ENCODE results near the gene KCNJ9.
"Not testable (repeated sequence)": the region's sequence is repeated elsewhere in the genome, so short reads cannot be mapped to it uniquely, and the experiment has no call there.

The KCNJ9 gene

DNA sequence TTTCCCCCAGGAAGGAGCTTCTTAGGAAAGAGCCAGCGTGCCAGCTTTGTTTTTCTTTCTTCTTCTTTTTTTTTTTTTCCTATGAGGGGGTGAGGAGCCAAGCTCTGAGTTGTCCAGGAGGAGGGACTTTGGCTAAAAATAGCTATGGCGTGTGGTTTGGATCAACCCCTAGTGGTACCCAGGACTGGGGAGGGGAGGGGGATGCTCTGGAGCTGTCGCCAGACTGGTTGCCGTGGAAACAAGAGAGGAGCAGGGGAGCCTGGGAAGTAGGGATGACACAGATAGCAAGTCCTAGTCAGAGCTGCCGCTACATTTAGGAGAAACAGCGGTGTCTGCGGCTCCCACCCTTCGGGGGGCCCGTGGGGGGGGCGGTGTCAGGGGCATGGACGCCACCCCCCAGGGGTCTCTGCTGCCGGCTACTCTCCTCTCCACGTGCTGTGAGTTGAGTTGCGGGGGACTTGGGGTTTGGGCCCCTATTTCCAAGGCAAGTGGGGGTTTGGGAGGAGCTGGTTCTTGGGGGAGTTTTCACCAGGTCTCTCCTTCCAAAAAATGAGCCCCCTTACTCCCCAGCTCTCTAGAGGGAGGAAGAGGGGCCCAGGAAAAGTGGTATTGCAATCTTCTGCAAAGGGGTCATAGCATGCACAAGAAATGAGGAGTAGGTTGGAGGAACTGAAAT is at the start of gene KCNJ9:
KCNJ9 (plus strand) TSS at position 278 of the 676 bp plus-strand sequence. CDS start 2,493 bp downstream, outside the sequence.
- peak in 2 of 3 experiments; percentile 45 to 81 for DNase-seq

DNA sequence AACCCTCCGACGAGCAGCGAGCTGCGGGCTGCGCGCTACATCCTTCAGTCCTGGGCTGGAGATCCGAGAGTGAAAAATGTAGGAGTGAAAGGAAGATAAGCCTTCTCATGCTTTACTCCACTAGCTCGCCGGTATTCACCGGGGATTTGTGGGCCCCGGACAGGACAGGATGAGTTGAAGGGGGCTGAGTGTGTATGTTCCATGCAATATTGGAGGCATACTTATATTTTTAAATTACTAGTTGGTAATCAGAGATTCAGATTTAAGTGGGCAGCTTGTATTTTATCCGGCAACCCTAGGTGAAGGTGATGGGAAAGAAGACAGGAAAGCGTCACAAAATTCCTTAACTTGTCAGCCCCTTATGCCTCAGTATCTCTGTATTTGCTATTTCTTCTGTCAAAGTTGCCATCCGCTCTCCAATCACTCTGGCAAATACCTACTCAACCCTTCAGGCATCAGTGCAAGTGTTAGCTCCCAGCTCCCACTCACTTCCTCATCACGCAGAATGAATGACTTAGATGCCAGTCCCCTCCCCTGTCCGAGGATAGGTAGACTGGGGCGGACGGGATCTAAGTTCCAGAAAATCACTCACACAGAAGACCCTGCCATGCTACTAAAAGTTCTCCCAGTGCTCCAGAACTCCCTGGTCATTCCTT is 49.0 kb upstream of the KCNJ9 start:
- peak; percentile 43 to 62 (median 59) for DNase-seq

DNA sequence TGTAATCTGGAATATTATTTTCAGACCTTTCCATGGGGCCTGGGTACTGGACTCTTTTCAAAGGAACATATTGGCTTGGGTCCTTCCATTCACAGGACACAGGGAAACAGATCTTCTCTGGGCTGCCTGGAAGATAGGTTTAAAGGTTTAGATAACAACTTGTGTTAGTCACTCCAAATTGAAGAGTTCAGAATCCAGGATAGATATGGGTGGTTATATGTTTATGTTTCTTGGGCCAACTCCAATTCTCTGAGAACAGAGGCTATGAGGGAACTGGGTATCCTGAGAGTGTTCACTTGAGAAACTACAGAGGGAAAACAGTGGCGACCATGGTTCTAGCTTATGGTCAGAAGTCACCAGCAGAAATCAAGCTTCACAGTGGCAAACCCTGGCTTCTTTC is 40.9 kb upstream of the KCNJ9 start:
- no peak for DNase-seq

DNA sequence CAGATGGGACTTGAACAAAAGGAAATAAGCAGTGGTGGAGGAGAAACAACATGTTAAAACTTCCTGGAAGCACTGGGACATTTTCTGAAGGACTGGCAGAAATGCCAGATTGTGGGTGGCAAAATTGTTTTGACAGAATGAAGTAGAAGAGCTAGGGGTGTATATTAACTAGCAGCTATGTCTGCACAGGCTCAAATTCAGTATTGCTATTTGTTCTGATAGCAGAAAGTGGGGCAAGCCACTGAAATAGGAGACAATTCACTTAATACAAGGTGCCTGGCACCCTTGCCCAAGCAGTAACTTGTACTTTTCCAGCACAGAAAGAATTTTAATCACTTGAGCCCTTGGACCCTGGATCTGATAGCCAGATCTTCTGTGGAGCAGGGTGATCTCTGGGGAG is 37.8 kb upstream of the KCNJ9 start:
- DNase-seq: no peak

DNA sequence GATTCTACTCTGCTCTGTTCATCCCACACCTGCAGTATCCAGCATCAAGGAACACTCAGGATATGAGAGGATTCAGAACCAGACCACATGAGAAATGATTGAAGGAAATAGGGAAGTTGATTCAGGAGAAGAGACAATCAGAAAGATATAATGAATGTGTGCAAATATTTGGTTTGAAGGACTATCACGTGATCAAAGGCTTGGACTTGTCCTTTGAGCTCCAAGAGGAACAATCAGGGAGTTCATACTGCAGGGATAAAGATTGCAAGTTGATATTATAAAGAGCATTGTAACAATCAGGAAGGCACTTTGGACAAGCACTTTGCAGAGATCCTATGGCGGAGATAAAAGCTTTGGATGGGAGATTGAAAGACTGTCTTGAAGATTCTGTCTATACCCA is 35.7 kb upstream of the KCNJ9 start:
- DNase-seq: no peak

DNA sequence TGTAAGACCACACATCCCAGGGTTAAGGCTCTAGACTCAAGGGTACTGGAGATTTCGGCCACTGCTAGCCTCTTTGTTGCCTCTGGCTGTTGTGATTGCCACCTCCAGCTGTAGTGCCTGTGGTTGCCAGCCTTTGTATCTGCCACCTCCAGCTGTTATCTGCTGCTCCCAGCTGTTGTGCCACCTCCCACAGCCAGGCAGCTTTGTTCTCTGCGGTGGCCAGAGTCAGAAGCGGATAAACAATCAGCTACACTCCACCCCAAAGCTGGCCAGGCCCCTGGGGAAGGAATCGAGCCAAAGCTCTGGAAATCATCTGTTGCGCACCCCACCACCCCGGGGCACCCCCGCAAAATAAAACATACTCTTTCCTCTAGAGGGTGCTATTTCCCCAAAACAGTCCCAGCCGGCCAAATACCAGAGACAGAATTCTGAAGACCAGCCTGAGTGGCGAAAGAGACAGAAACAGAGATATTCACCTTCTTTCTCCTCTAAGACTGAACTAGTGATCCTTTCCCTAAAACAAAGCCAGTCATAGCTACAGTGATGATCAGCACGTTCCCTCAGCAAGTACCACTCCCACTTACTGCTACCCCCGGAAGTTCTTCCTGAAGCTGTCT is 34.7 kb upstream of the KCNJ9 start:
- peak; percentile 25 to 75 (median 36) for DNase-seq

DNA sequence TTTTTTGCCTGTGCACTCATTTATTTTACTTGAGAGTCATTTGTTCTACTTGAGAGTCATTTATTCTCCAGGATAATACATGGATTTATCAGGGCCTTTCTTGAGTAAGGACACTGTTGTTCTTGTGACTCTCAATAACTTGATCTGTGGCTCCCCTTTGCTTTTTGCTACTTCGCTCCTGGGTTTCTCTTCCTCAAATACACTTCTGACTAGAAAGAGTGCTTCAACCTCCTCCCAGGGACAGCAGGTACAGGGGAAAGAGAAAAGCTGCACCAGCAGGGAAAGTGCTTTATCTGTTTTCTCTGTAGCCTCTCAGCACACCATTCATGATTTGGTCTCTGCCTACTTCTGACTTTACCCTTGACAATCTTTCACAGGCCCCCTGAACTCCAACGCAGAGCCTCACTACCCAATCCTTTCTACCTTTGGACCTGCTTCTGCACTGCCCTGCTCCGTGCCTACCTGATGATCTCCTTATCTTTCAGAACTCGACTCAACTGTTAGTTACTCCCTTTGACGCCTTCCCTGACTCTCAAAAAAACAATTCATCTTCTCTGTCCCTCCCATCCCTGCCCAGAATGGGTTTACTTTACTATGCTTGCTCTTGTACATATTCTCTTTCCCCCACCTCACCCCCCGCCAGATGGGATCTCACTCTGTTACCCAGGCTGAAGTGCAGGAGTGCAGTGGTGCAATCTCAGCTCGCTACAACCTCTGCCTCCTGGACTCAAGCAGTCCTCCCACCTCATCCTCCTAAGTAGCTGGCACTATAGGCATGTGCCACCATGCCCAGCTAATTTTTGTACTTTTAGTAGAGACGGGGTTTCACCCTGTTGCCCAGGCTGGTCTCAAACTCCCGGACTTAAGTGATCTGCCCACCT is 34.0 kb upstream of the KCNJ9 start:
- DNase-seq: no peak

DNA sequence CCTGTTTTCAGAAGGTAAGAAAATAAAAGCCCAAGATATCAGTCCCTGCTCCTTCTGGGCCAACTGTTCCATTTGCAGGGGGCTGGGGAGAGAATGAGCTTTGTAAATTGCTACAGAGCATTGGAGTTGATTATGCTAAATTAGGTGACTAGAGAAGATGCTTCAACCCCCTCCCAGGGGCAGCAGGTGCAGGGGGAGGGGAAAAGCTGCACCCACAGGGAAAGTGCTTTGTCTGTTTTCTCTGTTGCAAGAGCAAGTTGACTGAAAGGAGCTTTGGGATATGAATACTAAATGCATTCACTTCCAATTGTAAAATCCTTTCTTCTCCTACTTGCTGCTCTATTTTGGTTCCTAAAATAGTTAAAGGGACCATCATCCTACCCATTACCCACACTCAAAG is 33.0 kb upstream of the KCNJ9 start:
- DNase-seq: peak in 2 of 3 experiments; percentile 8 to 39

DNA sequence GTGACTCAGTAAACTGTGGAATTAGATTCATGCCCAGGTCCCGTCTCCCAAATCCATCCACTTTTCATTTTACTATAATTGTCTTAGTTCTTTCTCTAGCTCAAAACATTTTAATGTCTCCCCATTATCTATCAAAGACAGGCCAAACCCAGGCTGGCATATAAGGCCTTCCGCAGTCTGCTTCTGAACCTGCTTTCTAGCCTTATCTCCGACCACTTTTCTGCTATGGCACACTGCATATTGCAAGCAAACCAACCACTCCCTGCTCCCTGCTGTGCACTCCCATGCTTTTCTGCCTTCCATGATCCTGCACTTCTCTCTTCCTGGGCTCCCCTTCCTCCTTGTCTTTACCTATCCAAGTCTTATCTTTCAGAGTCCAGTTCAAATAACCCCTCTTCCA is 32.2 kb upstream of the KCNJ9 start:
- no peak for DNase-seq

DNA sequence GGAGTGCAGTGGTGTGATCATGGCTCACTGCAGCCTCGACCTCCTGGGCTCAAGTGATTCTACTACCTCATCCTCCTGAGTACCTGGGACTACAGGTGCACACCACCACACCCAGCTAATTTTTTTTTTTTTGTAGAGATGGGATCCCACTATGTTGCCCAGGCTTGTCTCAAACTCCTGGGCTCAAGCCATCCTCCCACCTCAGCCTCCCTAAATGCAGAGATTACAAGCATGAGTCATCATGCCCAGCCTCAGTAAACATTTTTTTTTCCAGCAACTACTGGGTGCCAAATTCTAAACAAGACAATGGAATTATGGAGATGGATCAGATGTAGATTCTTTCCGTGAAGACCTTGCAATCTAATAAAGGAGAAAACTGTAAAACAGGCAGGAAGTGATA is 31.2 kb upstream of the KCNJ9 start:
- DNase-seq: not testable (repeated sequence)

DNA sequence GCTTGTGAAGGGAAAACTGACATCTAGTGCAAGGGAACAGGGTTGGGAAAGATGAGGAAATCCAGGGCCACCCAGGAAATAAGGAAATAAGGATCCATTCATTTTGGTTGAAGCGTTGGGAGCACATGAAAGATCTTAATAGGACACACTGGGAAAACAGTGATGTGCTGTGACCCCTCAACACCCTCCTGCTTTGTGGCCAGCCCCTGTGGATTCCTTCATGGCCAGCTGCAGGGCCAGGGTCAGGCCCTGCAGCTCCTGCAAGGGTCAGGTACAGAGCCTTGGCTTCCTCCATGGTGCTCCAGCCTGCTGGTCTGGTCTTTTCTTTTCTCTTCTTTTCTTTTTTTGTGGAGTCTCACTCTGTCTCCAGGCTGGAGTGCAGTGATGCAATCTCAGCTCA is 30.7 kb upstream of the KCNJ9 start:
- no peak for DNase-seq

DNA sequence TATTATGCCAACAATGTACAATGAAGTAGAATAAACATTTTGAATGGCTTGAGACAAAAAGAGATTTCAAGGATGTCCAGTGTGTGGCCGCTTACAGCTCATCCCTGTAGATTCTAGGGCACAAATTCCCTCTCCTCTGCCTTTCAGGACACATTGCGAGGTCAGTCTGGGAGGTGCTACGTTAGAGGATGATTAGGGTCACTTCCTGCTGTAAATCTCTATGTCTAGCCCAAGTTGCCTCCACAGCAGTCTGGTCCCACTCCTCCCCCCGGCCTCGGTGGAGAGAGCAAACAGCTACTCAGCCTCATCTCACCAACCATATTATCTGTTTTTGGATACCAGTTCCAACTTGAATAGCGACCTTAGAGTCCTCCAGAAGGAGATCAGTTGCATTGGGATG is 28.4 kb upstream of the KCNJ9 start:
- no peak for DNase-seq

DNA sequence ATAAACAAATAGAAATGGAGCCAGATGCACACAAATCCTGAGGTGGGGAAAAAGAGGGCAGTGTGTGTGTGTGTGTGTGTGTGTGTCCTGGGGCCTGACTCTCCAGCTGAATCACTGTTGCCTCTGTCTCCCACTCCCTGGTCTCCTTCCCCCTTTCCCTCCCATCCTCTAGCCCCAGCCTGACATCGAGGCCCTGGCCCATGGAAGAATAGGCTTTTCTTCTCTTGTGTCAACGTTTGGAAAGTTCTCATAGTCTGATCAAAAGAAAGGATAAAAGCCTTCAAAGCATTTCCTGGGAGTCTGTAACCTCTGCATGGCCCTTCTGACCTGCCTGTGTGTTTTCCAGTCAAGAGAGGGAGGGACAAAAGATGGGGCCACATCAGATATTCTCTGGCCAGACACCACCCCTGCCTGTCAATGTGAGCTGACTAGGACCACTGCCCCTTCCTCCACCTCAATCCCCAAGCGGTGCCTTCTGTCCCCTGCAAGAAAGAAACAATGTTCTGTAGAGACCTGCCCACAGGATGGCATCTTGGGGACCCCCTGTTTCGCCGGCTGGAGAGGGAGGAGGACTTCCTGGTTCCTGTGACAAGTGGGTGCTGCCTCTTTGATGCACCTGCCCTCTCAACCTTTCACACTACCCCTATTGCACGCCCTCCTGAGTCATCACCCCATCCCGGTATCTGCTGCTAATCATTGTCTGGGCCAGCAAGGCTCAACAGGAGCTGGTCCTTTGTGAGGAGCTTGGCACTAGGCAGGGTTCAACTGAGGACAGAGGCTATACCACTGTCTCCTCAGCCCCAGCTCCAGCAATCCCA is 27.6 kb upstream of the KCNJ9 start:
- no peak for DNase-seq

DNA sequence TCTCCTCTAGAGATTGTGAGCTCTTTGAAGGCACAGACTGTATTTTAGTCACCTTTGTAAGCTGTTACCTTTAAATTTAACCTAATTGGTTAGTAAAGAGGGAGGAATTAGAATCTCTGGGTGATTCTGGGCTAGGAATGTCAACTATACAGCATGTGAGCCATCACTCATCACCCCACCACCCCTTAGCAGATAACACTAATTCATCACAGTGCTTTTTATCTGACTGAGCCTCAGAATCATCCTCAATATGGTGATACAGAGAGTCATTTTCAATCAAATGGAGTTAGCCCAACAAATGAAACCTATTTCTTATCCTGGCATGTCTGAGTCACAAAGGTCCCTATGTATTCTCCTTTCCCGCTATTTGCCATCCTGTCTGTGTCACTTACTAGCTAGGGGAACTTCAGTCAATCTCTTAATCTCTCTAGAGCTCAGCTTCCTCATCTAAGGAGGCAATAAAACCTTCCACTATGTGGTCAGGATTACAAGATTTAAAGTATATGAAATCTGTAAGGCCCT is 24.6 kb upstream of the KCNJ9 start:
- DNase-seq: no peak

DNA sequence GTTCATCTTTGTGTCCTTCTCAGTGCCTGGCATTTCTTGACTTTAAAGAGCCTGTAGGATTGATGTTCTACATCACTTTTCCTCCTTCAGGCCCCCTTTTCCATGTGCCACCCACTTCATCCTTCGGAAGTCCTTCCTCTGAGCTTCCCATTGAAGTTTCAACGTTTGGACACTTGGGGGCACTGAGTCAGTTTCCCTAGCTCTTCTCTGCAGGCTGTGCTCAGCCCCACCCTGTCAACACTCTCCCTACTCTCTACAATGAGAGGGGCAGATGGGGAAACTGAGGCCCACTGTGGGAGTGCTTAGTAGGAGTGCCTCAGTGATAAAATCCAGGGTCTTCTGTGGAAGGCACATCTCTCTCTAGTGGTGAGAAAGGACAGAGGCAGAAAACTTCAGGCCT is 23.3 kb upstream of the KCNJ9 start:
- no peak for DNase-seq

DNA sequence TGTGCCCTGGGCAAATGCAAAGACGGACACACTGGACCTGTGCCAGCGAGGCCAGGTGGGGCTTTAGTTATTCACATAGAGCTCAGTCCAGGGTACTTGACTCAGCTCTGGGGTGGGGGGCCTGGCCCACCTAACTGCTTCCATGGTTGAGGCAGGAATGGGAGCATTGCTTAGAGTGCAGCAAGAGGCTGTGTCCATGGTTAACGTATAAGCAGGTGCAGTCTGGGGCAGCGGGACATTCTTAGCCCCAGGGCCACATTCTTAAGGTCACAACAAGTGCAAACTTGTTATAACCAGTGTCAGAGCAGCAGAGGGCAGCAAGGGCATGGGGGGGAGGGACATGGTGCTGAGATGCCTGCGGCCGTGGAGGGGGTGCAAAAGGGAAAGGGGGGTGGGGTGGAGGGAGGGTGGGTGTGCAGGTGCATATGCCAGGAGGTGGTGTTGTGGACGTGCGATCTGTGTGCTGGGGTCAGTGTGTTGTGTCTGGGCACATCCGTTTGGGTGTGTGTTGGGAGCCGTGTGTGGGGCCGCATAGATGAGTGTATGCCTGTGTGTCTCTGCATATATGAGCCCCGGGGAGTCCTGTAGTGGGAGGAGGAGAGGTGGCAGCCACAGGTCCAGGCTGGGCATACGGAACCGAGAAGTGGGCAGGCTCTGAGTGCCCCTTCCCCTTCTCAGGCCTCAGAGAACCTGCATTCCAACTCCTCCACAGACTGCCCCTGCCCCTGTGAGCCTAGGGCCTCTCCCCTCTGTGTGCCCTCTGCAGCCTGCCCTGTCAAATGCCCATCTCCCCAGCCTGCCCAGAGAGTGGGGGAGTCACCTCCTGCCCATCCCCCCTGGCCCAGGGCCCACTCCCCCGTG is 19.7 kb upstream of the KCNJ9 start:
- peak in 1 of 3 experiments; percentile 52 for DNase-seq

DNA sequence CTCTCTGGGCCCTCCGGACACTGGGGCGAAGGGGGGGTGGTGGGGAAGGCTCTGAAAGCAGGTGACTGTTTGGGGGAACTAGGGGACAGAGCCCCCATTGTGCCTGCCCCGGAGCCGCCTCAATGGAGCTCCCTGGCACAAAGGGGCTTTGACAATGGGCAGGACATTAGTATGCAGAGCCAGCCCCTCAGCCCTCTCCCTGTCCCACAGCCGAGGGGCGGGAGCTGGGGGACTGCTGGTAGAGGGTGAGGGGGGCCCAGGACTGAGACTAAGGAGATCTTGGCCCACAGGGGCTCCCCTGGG is 19.2 kb upstream of the KCNJ9 start:
- no peak for DNase-seq

DNA sequence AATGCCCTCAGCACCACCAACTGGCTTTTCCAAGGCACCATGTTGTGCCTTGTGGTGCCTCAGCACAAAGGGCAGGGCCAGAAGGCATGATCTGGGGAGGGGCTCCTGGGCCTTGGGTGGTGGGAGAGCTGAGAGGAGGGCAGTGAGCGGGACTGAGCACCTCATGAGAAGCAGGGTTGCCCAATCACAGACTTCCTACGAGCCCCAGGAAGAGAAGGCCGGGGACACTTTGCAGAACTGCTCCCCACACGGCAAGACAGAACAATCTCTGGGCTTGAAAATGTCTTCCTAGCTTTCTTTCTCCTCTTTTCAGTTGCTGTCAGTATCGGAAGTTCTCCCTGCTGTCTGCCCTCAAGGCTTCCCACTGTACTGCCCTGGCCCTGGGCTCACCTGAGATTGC is 18.2 kb upstream of the KCNJ9 start:
- no peak for DNase-seq

DNA sequence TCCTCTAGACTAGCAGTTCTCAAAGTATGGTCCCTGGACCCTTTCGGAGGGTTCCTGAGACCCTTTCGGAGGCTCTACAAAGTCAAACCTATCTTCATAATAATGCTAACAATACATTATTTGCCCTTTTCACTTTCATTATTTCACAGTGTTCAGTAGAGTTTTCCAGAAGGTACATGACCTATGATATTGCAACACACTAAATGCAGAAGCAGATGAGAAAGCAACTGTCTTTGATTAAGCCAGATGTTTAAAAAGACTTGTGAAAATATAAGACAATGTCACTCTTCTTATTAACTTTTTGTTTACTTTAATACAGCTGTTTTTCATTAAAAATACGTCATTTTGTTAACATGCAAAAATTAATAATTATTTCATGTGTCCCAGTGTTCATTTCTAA is 17.2 kb upstream of the KCNJ9 start:
- no peak for DNase-seq

DNA sequence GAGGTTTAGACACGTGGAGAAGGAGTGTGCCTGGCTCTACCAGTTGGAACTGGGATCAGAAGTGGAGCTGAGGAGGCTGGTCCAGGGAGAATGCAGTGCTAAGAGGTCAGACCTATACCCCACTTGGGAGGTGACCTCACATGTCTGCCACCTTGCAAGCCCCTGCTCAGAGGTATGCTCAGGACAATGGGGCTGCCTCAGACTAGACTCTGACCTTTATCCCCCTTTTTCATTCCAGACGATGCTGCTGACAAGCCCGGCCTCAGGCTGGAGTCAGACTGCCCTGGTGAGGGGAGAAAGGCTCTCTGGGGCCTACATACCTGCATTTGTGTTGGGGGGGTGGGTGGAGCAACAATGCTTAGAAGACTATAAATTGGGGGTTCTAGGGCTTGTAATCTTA is 16.6 kb upstream of the KCNJ9 start:
- DNase-seq: no peak
